ENCODE data around the gene ITPR2.

The ITPR2 gene

DNA sequence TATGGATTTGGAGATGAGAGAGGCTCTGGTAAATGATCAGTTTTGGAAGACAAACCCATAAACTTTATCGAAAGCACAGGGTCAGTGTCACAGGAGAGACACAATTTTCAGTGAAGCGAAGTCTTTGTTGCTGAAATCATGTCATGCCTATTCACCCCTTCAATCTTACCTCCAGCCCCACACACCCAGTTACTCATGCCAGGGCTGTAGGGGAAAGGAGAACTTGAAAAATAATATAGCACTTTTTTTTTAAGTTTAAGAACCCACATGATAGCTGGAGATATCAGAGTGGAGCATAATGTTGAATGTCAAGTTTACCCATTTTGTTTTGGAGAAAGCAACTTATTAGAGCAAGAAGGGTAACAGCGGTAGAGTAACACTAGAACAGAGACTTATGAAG is 530.2 kb downstream of the ITPR2 start:
- no peak overlapping the region for H3K4me3 ChIP-seq (ENCODE audit: control insufficient read depth, low read depth, low read length)
- no peak for DNase-seq (ENCODE audit: low read depth)
- TF ChIP-seq, protein P1, sequence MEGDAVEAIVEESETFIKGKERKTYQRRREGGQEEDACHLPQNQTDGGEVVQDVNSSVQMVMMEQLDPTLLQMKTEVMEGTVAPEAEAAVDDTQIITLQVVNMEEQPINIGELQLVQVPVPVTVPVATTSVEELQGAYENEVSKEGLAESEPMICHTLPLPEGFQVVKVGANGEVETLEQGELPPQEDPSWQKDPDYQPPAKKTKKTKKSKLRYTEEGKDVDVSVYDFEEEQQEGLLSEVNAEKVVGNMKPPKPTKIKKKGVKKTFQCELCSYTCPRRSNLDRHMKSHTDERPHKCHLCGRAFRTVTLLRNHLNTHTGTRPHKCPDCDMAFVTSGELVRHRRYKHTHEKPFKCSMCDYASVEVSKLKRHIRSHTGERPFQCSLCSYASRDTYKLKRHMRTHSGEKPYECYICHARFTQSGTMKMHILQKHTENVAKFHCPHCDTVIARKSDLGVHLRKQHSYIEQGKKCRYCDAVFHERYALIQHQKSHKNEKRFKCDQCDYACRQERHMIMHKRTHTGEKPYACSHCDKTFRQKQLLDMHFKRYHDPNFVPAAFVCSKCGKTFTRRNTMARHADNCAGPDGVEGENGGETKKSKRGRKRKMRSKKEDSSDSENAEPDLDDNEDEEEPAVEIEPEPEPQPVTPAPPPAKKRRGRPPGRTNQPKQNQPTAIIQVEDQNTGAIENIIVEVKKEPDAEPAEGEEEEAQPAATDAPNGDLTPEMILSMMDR (conservative IDR thresholded peaks at IDR 0.05; ENCODE audit: control insufficient read depth, insufficient read depth, low read depth, low read length): no peak

- DNase-seq (ENCODE audit: low read depth): no peak
- TF ChIP-seq, protein P1 (conservative IDR thresholded peaks at IDR 0.05; ENCODE audit: control insufficient read depth, insufficient read depth, low read depth, low read length): no peak
- no peak overlapping the region for H3K4me3 ChIP-seq (ENCODE audit: control insufficient read depth, low read depth, low read length)
Measured at GRCh38 chr12:26299751-26300150, 533.2 kb downstream of the ITPR2 start.

DNA sequence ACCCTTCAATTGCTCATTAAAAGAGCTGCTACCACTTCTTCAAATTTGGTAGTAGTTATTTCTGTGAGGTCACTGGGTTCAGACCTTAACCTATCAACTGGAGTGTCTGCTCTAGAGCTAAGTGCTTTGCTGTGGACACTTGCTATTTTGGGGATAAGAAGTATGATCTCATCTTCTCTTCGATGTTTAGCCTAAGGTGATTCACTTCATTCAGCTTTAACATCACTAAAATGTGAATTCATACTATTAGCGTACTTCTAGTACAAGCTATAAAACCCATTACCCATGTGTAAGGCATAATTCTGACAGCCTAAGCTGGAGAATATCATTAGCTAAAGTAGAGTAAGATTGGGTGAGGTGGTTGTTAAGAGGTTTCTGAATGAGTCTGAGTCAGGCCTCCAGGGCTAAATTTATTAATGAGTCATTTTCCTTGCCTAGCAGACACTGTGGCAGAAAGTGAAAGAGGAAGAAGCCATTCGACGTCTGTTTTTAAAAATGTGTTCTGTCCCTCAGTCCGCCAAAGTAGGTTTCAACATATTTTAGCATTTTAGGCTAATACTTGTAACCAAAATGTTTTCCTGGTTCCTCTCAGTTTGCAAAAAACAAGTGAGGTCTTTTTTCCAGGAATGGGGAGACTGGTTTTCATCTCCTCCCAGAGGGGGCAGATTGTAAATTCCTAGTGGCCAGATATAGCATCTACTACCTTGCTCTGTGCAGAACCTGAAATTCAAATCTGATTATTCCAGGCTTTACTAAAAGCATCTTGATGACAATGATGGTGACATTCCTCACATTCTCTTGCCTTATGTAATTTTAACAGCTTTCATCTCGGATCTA is 534.0 kb downstream of the ITPR2 start:
- DNase-seq (ENCODE audit: low read depth): peak; percentile 93
- H3K4me3 ChIP-seq (ENCODE audit: control insufficient read depth, low read depth, low read length): peak overlapping the region; percentile 33
- TF ChIP-seq, protein P1 (conservative IDR thresholded peaks at IDR 0.05; ENCODE audit: control insufficient read depth, insufficient read depth, low read depth, low read length): peak; percentile 51

- DNase-seq (ENCODE audit: low read depth): peak; percentile 95
- TF ChIP-seq, protein P1 (conservative IDR thresholded peaks at IDR 0.05; ENCODE audit: control insufficient read depth, insufficient read depth, low read depth, low read length): no peak
- no peak overlapping the region for H3K4me3 ChIP-seq (ENCODE audit: control insufficient read depth, low read depth, low read length)
Measured at GRCh38 chr12:26297396-26298070, 535.5 kb downstream of the ITPR2 start.

DNA sequence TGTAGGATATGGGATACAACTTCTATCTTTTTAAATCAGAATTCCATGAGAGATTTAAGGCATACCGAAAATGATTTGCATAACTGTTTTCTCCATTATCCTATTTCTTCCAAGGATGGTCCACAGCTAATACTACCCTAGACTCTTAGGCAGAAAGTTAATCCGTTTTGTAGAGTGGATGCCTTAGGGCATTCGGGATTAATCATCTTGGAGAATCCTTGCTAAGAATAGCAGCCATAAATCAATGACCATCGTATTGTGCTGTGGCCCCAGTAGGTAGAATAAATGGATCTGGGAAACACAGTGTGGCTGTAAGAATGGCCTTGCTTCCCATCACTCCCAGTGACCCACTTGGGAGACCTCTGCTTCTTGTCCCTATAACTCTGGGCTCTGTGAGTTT is 538.0 kb downstream of the ITPR2 start:
- no peak overlapping the region for H3K4me3 ChIP-seq (ENCODE audit: control insufficient read depth, low read depth, low read length)
- TF ChIP-seq, protein P1 (conservative IDR thresholded peaks at IDR 0.05; ENCODE audit: control insufficient read depth, insufficient read depth, low read depth, low read length): no peak
- DNase-seq (ENCODE audit: low read depth): no peak

GRCh38 chr12:26293612-26294011 is 539.4 kb downstream of the ITPR2 start:
- DNase-seq (ENCODE audit: low read depth): no peak
- no peak overlapping the region for H3K4me3 ChIP-seq (ENCODE audit: control insufficient read depth, low read depth, low read length)
- TF ChIP-seq, protein P1 (conservative IDR thresholded peaks at IDR 0.05; ENCODE audit: control insufficient read depth, insufficient read depth, low read depth, low read length): no peak

All from fibroblast of mammary gland (primary cell).